ENCODE data around the gene STK32C. TPM values are rescaled to one million over a fixed set of nuclear protein-coding genes. Genes with fewer than 3 reads are reported as not detected.

STK32C gene
- total RNA-seq, 1 experiment from 2014 or later: 5.5 TPM

DNA sequence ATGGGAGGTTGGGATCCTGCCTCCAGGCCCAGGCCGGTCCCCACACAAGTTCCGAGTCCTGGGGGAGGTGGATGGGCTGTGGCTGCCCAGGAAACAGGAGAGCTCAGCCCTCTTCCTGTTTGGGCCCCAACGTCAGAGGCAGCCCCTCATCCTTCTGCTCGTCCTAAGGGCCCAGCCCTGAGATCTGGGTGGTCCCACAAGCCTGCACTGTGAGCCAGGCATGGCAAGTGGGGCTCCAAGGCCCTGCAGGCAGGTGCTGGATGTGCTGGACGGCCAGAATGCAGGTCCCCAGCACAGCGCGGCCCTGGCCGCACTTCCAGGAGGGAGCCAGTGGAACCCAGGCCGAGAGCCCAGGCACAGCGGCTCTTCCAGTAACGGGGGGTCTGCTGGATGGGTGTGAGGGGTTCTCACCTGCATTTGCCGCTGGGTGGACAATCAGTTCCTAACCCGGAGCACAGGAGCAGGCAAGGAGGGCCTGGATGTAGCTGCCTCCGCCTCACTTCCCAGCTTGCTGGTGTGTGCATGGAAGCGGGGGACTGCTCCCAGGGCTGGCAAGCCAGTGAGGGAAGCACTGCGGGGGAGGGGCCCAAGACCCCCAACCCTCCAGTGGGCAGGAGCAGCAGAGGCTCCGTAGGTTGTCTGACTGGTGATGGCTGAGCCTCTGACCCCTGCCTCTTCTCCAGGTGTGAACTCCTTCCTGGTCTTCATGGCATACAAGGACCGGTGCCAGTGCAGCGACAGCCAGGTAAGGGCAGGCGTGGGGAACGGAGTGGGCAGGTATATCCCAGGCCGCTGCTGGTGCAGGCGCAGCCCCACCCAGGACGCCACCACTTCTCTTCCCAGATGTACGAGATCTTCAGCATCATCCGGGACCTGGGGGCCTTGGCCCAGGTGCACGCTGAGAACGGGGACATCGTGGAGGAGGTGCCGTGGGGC, 111.3 kb downstream of the STK32C start:
- H3K36me3 ChIP-seq: no peaks in the 10 kb centered on the region
- H3K27ac ChIP-seq: no peak overlapping the region
- no peaks in the 10 kb centered on the region; the same call in 1 of the 2 replicates for H3K27me3 ChIP-seq (replicated peaks)
- DNase-seq (ENCODE audit: low read depth in 1 of 2, low spot score in 2 of 2): no peak
- H3K4me1 ChIP-seq (replicated peaks): no peaks in the 10 kb centered on the region
- no peak overlapping the region for H3K4me3 ChIP-seq
- no peaks in the 10 kb centered on the region for H3K9me3 ChIP-seq (replicated peaks)

GRCh38 chr10:132195366-132196075, 112.2 kb downstream of the STK32C start:
- Histone ChIP-seq H3K27me3 (replicated peaks) (no peaks in the 10 kb centered on the region; the same call in 1 of the 2 replicates), H3K9me3 (replicated peaks) (no peaks in the 10 kb centered on the region), H3K27ac (no peak overlapping the region), H3K36me3 (no peaks in the 10 kb centered on the region), H3K4me1 (replicated peaks) (no peaks in the 10 kb centered on the region), H3K4me3 (no peak overlapping the region)
- DNase-seq (ENCODE audit: low read depth in 1 of 2, low spot score in 2 of 2): no peak

DNA sequence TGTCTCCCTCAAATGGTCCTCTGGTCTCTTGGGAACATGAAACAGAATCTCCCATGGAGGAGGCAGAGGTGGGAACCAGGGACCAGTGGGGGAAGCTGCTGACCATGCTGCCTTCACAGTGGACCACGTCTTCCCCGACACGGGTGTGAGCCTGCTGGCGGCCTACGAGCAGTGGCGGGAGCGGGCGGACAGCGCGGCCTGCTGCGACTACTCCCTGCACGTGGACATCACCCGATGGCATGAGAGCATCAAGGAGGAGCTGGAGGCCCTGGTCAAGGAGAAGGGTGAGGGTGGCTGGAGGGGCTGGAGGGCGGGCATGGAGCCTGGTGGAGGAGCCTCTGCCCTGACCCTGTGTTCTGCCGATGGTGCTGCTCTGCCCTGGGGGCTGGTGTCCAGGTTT, 113.0 kb downstream of the STK32C start:
- Histone ChIP-seq H3K4me1 (replicated peaks) (no peaks in the 10 kb centered on the region), H3K27me3 (replicated peaks) (no peaks in the 10 kb centered on the region; the same call in 1 of the 2 replicates), H3K4me3 (no peak overlapping the region), H3K9me3 (replicated peaks) (no peaks in the 10 kb centered on the region), H3K36me3 (no peaks in the 10 kb centered on the region), H3K27ac (no peak overlapping the region)
- no peak for DNase-seq (ENCODE audit: low read depth in 1 of 2, low spot score in 2 of 2)

GRCh38 chr10:132193907-132194552, 113.7 kb downstream of the STK32C start:
- Histone ChIP-seq H3K27me3 (replicated peaks) (peaks cover 2% of the 10 kb centered on the region; the same call in 1 of the 2 replicates), H3K4me3 (no peak overlapping the region), H3K36me3 (no peaks in the 10 kb centered on the region), H3K27ac (no peak overlapping the region), H3K9me3 (replicated peaks) (no peaks in the 10 kb centered on the region), H3K4me1 (replicated peaks) (no peaks in the 10 kb centered on the region)
- DNase-seq (ENCODE audit: low read depth in 1 of 2, low spot score in 2 of 2): peak in 1 of 2 experiments; percentile 9

DNA sequence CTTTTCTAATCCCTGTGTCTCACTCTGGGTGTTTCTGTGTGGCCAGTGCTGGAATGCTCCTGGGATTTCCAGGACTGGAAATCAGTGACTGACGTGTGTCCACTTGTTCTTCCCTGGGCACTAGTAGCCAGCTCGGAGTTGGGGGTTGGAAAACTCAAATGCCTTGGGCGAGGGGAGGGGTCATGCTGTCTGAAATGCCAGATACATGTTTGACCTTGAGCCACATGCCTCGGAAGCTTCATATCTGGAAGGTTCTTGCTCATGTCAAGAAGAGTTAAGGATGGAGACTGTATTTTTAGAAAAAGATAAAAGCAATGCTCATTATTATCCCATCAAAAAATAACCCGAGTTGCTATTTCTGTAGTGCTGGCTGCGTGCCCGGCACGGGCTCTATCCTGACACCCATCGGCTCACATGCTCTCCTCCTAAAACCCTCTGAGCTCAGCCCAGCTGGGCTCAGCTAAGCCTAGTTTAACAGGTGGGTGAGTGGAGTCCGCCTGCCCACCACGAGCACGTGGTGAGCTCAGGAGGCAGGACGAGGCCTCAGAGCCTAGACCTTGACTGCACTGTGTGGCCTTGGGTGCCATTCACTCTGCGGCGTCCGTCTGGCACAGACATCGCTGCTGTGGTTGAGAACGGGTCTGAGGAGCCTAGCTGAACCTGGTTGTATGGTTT, 114.6 kb downstream of the STK32C start:
- Histone ChIP-seq H3K4me1 (replicated peaks) (no peaks in the 10 kb centered on the region), H3K27ac (no peak overlapping the region), H3K27me3 (replicated peaks) (peaks cover 11% of the 10 kb centered on the region), H3K36me3 (no peaks in the 10 kb centered on the region), H3K4me3 (no peak overlapping the region), H3K9me3 (replicated peaks) (no peaks in the 10 kb centered on the region)
- DNase-seq (ENCODE audit: low read depth in 1 of 2, low spot score in 2 of 2): no peak

GRCh38 chr10:132192076-132192975, 115.4 kb downstream of the STK32C start:
- DNase-seq (ENCODE audit: low read depth in 1 of 2, low spot score in 2 of 2): no peak
- no peak overlapping the region for H3K4me3 ChIP-seq
- H3K27me3 ChIP-seq (replicated peaks): peaks cover 19% of the 10 kb centered on the region
- no peaks in the 10 kb centered on the region for H3K36me3 ChIP-seq
- H3K4me1 ChIP-seq (replicated peaks): no peaks in the 10 kb centered on the region
- H3K27ac ChIP-seq: no peak overlapping the region
- no peaks in the 10 kb centered on the region for H3K9me3 ChIP-seq (replicated peaks)

DNA sequence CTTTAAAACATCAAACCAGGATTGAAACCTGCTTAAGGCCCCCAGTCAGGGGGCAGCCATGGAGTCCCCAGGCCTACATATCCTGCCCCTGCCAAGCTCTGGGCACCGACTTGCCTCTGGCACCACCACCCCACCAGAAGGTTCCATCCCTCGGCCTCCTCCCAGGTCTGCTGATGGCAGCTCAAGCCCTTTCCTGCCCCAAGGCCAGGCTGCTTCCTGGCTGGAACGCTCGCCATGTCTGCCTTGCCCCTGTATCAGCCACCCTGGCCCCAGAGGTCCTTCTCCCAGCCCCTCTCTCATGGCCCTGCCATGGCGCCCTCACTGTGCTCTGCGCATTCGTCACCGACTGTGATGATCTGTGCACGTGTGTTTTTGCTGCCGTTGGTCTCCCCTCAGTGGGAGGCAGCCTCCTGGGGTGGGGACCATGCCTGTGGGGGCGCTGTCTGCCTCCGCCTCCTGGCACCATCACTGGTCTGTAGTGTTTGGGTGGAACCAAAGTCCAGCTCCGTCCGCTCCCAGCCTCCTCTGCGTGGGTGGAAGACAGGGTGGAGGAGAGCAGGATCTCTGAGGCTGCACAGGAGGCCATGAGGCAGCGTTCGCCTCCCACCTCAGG, 117.8 kb downstream of the STK32C start:
- H3K36me3 ChIP-seq: no peaks in the 10 kb centered on the region
- no peaks in the 10 kb centered on the region; the same call in 1 of the 2 replicates for H3K9me3 ChIP-seq (replicated peaks)
- no peak overlapping the region for H3K4me3 ChIP-seq
- DNase-seq (ENCODE audit: low read depth in 1 of 2, low spot score in 2 of 2): no peak
- H3K4me1 ChIP-seq (replicated peaks): no peaks in the 10 kb centered on the region
- H3K27me3 ChIP-seq (replicated peaks): peaks cover 35% of the 10 kb centered on the region
- H3K27ac ChIP-seq: no peak overlapping the region

GRCh38 chr10:132189016-132189415, 118.7 kb downstream of the STK32C start:
- Histone ChIP-seq H3K9me3 (replicated peaks) (no peaks in the 10 kb centered on the region; the same call in 1 of the 2 replicates), H3K27ac (no peak overlapping the region), H3K27me3 (replicated peaks) (peaks cover 35% of the 10 kb centered on the region), H3K4me3 (no peak overlapping the region), H3K4me1 (replicated peaks) (no peaks in the 10 kb centered on the region), H3K36me3 (no peaks in the 10 kb centered on the region)
- DNase-seq (ENCODE audit: low read depth in 1 of 2, low spot score in 2 of 2): no peak

GRCh38 chr10:132188331-132188730, 119.4 kb downstream of the STK32C start:
- H3K4me1 ChIP-seq (replicated peaks): no peaks in the 10 kb centered on the region
- no peak overlapping the region for H3K4me3 ChIP-seq
- no peaks in the 10 kb centered on the region; the same call in 1 of the 2 replicates for H3K9me3 ChIP-seq (replicated peaks)
- H3K27me3 ChIP-seq (replicated peaks): peaks cover 35% of the 10 kb centered on the region
- no peak for DNase-seq (ENCODE audit: low read depth in 1 of 2, low spot score in 2 of 2)
- H3K27ac ChIP-seq: no peak overlapping the region
- no peaks in the 10 kb centered on the region for H3K36me3 ChIP-seq

- Histone ChIP-seq H3K27ac (no peak overlapping the region), H3K4me1 (replicated peaks) (no peaks in the 10 kb centered on the region), H3K27me3 (replicated peaks) (peaks cover 35% of the 10 kb centered on the region), H3K36me3 (no peaks in the 10 kb centered on the region), H3K9me3 (replicated peaks) (no peaks in the 10 kb centered on the region; the same call in 1 of the 2 replicates), H3K4me3 (0 out of 2 replicates have a peak overlapping the region, but pooled peaks have one; percentile 7)
- DNase-seq (ENCODE audit: low read depth in 1 of 2, low spot score in 2 of 2): no peak
These were observed 120.2 kb downstream of the STK32C start for GRCh38 chr10:132187430-132188138.

GRCh38 chr10:132186488-132187429, 121.0 kb downstream of the STK32C start, which contains the start of gene DPYSL4:
TSS of gene DPYSL4 (plus strand) at chr10:132186948. CDS start at chr10:132187064, 116 bp downstream.
- H3K4me3 ChIP-seq: 0 out of 2 replicates have a peak within 1 kb of the TSS, but pooled peaks have one; percentile 7
- H3K9me3 ChIP-seq (replicated peaks): no peaks in the 10 kb centered on the region; the same call in 1 of the 2 replicates
- peaks cover 35% of the 10 kb centered on the region for H3K27me3 ChIP-seq (replicated peaks)
- no peak within 1 kb of the TSS for H3K27ac ChIP-seq
- H3K4me1 ChIP-seq (replicated peaks): no peaks in the 10 kb centered on the region
- no peaks in the 10 kb centered on the region for H3K36me3 ChIP-seq
- DNase-seq (ENCODE audit: low read depth in 1 of 2, low spot score in 2 of 2): no peak

Data from SJSA1 (cell line).